RKO (cell line): ENCODE results near the gene MACROD2.
A peak's percentile ranks its signal among the peaks of the same experiment; 100 is the strongest.

Source experiments
- DNase-seq: peaks from one replicate; pipeline ENCODE4 v3.0.0-alpha.2; 2016; ENCODE audit warnings: low spot score

MACROD2 gene

GRCh38 chr20:15447549-15447948, 1452.2 kb downstream of the MACROD2 start:
- no peak for DNase-seq

GRCh38 chr20:15449061-15449460, 1453.7 kb downstream of the MACROD2 start:
- DNase-seq, result no peak

- DNase-seq, result no peak
Measured at GRCh38 chr20:15451241-15451640, 1455.9 kb downstream of the MACROD2 start.

GRCh38 chr20:15455279-15455678, 1460.0 kb downstream of the MACROD2 start:
- no peak for DNase-seq

GRCh38 chr20:15461938-15462337, 1466.6 kb downstream of the MACROD2 start:
- DNase-seq, result no peak

- no peak for DNase-seq
Measured at GRCh38 chr20:15475483-15475882, 1480.2 kb downstream of the MACROD2 start.

- DNase-seq, result no peak
Measured at GRCh38 chr20:15476186-15476585, 1480.9 kb downstream of the MACROD2 start.

- DNase-seq, result no peak
Measured at GRCh38 chr20:15476781-15477180, 1481.5 kb downstream of the MACROD2 start.

GRCh38 chr20:15482525-15482924, 1487.2 kb downstream of the MACROD2 start:
- DNase-seq, result peak; percentile 37

GRCh38 chr20:15485519-15485918, 1490.2 kb downstream of the MACROD2 start:
- no peak for DNase-seq

GRCh38 chr20:15487030-15487429, 1491.7 kb downstream of the MACROD2 start:
- no peak for DNase-seq

GRCh38 chr20:15487682-15488081, 1492.4 kb downstream of the MACROD2 start:
- DNase-seq, result no peak

GRCh38 chr20:15491575-15491974, 1496.3 kb downstream of the MACROD2 start:
- DNase-seq, result no peak

GRCh38 chr20:15494851-15495250, 1499.5 kb downstream of the MACROD2 start:
- no peak for DNase-seq

GRCh38 chr20:15496501-15497039, 1501.3 kb downstream of the MACROD2 start:
- DNase-seq, result no peak

- DNase-seq, result no peak
Measured at GRCh38 chr20:15498926-15499325, 1503.6 kb downstream of the MACROD2 start.

GRCh38 chr20:15506311-15506710, 1511.0 kb downstream of the MACROD2 start:
- no peak for DNase-seq

GRCh38 chr20:15507151-15507550, 1511.8 kb downstream of the MACROD2 start:
- DNase-seq, result no peak

GRCh38 chr20:15511551-15511950, 1516.2 kb downstream of the MACROD2 start:
- no peak for DNase-seq

GRCh38 chr20:15512916-15513315, 1517.6 kb downstream of the MACROD2 start:
- no peak for DNase-seq

GRCh38 chr20:15515691-15516090, 1520.4 kb downstream of the MACROD2 start:
- DNase-seq, result peak; percentile 8

- DNase-seq, result no peak
Measured at GRCh38 chr20:15520930-15521524, 1525.7 kb downstream of the MACROD2 start.

- DNase-seq, result no peak
Measured at GRCh38 chr20:15523400-15523799, 1528.1 kb downstream of the MACROD2 start.

GRCh38 chr20:15528391-15529111, 1533.2 kb downstream of the MACROD2 start:
- no peak for DNase-seq
